NCI-H1105 treated with DMSO at 0.1 percent for 48 hours (cell line): ENCODE data around the gene FGF5.
"Not testable (repeated sequence)": the region's sequence is repeated elsewhere in the genome, so short reads cannot be mapped to it uniquely, and the experiment has no call there.

Source experiments
- DNase-seq: peaks from one replicate; lab custom pipeline; 2025; lab: John Stamatoyannopoulos, UW

Gene FGF5

DNA sequence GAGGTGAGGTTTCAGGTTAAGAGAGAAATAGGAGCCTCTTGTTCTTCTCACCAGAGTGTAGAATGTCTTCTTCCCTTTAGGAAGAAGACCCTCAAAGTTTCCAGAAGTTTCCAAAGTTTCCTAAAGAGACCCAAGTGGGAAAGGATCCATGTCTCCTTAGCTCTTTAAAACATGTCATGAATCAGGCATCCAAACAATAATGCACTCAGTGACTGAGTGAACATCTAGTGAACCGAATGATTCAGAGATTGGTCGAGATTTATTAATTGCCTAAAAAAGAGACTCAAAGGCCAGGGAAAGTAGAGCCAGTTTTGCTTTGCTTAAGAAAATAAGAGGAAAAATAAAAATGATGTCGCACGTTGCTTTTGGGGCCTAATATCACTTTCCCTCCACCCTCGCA is 29.4 kb downstream of the FGF5 start:
- DNase-seq: no peak

DNA sequence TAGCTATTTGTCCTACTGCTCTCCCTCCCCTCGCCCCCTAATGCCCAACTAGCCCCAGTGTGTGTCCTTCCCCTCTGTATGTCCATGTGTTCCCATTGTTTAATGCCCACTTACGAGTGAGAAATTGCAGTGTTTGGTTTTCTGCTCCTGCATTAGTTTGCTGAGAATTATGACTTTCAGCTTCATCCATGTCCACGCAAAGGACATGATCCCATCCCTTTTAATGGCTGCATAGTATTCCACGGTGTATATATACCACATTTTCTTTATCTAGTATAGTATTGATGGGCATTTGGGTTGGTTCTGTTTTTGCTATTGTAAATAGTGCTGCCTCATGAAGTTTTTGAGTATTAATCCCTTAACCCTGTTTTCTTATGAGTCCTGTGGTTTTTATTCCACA is 35.4 kb downstream of the FGF5 start:
- DNase-seq: no peak

DNA sequence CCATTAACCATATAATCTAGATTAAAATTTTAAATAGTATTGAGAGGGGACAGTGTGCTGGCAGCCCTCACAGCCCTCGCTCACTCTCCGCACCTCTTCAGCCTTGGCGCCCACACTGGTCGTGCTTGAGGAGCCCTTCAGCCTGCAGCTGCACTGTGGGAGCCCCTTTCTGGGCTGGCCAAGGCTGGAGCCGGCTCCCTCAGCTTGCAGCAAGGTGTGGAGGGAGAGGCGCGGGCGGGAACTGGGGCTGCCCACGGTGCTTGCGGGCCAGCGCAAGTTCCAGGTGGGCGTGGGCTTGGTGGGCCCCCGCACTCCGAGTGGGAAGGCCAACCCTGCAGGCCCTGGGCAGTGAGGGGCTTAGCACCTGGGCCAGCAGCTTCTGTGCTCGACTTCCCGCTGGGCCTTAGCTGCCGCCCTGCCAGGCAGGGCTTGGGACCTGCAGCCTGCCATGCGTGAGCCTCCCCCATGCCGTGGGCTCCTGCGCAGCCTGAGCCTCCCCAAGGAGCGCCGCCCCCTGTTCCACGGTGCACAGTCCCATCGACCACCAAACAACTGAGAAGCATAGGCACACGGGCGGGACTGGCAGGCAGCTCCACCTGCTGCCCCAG is 36.3 kb downstream of the FGF5 start:
- DNase-seq: no peak

DNA sequence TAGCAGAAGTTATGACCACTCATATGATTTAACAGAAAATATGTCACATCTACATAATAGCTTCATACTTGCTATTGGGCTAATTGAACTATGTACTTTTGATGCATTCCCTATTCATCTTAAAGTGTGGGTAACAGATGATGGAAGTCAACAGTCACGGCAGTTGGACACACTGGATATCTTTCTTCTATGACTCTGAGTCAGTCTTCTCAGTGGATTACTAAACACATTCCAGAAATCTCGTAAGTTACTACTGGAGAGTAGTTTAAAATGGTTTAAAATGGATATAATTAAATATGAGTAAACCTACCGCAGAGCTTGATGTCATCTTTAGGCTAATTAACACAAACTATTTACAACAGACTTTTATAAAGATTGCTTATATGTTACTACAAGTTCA is 39.0 kb downstream of the FGF5 start:
- no peak for DNase-seq

DNA sequence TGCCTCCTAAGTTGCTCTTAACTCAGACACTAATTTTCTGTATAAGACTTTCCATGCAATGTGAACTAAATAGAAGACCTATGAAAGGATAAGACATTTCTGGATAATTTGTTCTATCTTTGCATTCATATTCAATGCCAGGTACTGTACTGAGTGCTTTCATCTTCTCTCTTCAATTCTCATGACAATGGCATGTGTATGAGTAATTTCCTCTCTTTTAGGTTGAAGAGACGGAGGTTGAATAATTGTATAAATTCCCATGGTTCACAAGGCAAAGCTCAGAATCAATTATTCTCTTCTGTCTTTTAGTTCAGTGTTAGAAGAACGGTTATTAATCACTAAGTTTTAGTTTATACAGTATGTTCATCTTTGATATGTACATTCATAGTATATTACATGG is 39.8 kb downstream of the FGF5 start:
- DNase-seq: no peak

DNA sequence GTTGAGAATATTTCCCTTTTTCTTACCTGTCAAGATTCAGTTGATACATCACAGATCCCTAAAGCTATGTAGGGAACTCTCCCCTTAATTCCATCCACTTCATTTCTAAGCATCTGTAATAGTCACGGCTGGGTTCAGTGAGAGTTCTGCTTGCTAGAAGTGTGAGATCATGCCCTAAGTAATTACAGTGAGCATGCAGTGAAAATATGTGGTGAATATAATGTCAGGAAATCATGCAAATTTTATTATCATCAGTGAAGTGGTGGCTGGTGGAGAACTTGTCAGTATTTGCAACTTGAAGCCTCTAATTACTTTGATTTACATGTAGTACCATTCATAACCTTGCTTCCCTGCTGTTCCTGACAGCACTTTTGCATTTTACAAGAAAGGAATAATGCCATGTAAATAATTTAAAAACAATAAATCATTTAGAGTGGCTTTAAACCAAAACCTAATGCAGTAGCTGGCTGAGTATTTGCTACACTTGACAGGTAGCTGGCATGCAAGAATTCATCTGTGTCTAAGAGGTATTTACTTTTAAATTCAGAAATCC is 40.8 kb downstream of the FGF5 start:
- peak; percentile 86 for DNase-seq

DNA sequence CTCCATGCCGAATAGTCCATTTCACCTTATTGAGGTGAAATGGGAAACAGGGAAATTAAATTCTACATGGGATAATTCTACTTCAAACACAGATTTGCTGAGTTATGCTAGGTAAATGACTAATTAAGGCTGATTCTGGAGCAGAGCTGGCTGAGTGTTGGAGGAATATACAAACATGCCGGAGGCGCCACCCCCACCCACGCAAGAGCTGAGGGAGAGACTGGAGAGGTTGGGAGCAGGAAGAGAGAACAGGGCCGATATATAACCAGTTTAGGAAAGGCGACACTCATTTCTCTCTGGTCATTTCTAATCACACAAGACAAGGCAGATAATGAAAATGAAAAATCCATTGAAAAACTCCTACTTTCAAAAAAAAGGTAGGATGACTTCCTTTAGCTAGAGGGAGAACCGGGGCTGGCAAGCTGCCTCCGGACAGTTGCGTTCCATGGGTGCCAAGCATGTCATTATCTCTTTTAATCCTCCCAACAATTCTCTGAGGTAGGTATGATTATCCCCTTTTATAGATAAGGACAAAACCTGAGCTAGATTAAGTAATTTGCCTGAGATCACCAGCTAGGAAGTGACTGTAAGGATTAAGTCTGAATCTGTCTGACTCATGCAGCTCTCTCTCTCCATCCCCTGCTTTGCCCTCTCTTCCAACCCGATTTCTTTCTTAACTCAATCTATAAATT is 41.5 kb downstream of the FGF5 start:
- peak; percentile 78 for DNase-seq

DNA sequence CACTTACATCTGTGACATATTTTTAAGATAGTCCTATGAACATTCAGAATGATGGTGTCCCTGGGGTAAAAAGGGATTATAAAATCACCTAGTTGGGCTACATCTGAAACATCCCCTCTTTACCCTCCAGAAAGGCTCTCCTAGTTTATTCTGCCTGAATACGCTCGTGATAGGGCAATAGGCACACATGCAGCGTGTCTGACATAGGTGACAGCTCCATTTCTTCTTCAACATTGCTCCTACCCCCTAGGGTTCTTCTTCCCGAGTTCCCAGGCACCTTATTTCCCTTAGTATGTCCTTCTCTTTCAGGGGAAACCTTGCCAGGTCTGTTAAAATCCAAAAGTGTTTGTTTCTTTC is 42.0 kb downstream of the FGF5 start:
- no peak for DNase-seq

DNA sequence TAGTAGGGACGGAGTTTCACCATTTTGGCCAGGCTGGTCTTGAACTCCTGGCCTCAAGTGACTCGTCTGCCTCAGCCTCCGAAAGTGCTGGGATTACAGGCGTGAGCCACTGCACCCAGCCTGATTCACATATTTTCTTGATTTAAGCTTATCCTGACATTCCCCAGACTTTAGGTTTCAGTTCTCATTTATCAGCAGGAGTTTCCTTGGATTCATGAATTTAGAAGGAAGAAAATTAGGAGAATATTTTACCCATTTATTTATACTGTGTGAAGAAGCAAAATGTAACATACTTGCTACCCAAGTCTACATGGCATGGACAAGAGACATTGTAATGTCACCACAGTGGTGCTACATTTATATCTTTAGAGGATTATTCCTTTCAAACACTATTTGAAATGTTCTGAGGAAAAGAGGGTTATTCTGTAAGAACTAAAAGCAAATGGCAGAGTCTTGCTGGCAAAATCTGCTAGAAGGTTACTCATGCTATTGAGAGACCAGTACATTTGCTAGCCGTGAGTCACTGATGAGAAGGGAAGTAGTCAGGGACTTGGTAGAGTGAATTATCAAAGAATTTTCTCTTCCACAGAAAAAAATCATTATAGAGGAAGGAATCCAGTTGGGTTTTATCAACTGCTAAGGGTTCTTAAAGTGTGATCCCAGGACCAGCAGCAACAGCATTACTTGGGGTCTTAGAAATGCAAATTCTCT is 43.0 kb downstream of the FGF5 start:
- DNase-seq: no peak

DNA sequence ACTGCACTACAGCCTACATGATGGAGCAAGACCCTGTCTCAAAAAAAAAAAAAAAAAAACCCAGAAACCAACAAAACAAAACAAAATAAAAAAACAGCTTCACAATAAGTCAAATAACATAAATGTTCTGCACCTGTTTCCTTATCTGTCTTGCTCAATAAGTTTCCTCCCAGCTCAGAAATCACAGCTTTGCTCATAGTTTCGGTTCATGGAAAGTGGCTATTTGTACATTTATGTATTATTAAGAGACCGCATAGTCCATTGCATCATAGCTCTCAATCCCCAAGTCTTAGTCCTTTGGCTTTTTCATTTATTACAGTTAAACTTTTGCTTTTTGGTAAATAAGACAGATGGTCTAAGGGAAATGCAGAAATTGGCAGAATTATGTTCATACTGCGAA is 44.7 kb downstream of the FGF5 start:
- no peak for DNase-seq

DNA sequence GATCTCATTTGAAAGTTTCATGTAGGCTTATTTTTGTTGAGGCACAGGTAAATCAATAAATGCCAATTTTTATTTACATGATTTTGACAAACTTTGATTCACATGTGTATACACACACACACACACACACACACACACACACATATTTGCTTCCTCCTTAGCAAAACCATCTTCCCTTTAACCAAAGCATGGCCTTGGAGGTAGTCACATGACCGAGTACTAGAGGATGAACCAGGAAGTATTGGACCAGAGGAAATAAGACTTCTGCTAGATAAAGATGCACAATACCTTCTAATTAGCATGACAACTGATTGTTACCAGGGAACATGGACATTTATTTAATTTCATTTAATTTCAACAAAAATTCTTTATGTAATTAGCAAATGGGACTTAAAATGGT is 45.7 kb downstream of the FGF5 start:
- no peak for DNase-seq

DNA sequence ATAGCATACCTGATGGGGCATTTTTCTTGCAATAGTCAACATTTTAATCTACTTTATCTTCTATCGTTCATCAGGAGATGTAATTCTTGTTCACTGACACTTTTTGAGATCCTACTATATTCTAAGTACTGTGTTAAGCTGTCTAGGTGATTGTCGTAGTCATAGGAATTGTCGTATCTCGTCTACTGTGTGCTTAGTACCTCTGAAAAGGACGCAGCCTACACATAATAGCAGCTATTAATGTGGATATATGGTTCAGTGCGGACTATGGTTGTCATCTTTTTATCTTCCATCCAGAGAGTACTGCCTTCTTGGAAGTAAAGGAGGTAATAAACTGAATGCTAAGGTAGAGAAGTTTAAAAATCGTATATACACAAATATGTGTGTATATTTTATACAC is 47.2 kb downstream of the FGF5 start:
- no peak for DNase-seq

DNA sequence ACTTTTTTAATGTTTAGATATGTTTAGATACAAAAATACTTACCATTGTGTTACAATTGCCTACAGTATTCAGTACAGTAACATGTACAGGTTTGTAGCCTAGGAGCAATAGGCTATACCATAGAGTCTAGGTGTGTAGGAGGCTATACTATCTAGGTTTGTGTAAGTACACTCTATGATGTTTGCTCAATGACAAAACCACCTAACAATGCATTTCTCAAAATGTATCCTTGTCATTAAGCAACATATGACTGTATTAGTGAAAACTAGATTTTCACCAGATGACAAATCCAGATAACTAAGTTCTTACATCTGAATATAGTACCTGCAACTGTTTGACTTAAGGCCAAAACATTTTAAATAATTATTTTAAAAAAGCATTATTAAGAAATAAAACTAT is 49.4 kb downstream of the FGF5 start:
- DNase-seq: not testable (repeated sequence)

DNA sequence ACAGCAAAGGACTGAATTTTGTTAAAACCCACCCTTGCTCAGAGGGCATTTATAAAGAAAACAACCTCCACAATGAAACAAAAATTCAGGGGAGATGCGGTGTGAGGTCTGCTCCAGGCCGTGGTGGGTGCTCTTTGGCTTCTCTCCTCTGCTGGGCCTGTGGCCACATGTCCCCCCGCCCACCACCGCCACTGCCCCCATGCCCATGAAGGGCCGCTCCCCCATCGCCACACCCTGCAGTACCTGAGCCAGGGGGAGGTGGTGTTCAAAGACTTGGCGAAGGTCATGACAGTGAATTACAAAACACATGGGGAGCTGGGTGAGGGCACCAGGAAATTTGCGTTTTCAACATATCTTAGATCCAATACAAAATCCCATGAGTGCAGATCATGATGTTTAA is 54.9 kb downstream of the FGF5 start:
- no peak for DNase-seq

DNA sequence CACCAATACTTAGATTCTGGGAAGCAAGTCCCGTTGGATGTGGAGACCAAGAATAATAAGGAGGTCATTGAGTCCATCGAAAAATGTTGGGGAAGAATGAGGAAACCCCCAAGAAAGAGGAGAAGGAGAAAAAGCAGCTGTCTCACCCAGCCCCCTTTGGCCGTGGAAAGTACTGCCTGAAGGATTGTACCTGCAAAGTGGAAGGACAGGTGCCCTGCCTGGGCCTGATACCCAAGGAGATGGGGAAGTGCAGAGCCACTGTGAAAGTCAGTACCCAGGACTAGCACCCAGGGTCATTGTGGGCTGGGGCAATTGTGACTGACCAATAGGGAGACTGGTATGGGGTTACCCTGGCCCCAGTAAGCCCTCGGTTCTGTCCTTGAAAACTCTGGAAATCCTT is 55.3 kb downstream of the FGF5 start:
- DNase-seq: no peak

DNA sequence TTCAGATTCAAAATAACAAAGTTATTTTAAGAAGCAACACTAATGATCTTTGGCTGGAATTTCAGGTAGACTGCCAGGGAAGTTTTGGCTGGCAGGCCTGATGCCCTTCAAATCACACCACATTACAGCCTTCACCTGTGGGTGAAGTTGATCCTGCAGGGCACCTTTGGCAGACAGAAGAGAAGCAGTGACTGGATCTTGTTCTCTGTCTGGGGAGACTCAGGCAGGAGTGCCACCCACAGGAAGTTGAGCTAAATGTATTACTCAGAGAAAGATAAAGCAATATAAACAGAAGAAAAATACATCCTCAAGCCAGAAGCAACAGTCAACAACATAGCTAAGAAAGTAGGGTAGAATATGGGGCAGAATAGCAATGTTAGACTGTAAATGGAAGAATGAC is 56.3 kb downstream of the FGF5 start:
- DNase-seq: peak; percentile 11

DNA sequence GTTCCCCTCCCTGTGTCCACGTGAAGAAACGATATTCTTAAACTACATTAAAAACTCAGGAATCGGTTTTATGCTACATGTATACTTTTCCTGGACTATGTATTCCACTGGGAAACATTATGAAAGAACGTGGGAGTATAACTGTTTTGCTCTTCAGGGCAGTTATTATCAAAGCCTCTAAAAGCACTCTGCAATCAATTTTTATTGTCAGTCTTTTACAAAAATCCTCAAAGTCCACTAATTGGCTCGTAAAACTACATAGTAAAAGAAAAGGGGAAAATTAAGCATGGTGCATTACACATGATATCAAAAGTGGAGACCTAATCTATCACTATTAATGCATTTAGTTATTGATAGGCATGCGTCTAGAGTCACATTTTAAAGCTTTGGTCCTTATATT is 57.7 kb downstream of the FGF5 start:
- no peak for DNase-seq

DNA sequence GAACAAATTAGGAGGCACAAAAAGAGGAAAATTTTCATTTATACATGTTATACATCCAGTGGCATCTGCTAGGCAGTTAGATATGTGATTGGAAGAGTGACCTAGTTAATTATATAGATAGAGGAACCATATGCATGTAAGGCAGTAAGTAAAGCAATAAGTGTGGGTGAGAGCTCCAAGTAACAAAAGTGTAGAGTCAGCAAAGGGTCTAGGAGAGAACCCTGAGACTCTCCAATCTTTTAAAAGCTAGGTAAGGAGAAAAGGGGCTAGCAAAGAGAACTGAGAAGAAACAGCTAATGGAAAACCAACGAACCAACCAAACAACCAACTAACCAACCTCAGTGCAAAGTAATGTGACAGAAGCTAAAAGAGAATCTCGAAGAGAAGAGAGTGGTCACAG is 65.2 kb downstream of the FGF5 start:
- DNase-seq: no peak

DNA sequence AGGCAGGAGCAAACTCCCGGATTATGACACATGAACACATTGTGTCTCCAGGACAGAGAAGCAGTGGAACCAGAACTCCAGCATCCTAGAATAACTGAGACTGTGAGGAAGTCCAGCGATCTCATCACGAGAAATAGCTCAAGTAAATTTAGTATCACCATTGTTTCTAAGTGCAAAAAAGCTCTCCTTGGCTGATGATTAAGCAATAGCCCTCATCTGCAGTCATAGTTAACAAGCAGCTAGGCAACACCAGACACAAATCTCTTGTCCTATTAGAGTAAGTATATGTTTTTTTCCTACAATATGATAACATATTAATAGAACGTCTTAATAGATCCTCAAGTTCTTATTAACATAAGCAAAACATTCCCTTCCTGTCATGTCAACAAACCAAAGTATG is 66.7 kb downstream of the FGF5 start:
- DNase-seq: no peak

DNA sequence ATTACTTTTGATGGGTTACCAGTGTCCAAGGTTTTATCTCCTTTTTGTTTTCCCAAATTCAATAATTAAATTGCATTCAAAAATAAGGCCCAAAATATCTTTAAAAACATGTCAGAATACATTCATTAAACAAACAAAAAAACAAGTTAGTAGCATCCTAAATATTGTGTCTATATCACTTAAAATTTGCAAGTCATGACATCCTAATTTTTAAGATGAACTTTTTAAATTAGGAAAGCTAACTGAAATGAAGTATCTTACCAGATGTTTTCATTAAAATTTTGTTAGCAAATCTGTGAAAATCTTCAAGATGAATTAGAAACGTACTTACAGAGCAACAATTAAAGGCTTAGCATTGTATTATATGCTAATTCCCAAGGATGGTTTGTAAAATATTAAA is 68.1 kb downstream of the FGF5 start:
- DNase-seq: no peak

DNA sequence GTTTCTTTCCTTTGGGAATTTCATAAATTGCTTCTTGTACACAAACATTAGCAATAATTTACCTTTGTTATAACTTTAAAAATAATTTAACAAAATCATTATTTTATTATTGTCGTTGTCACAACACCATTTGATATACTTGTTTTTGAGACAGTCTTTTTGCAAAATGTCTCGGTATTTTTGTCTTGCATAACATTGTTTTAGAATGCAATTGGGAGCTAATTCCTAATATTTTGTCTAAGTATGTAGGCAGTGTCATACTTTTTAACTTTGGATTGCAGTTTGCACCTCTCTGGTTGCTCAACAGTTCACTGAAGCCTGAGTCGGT is 68.7 kb downstream of the FGF5 start:
- DNase-seq: no peak

DNA sequence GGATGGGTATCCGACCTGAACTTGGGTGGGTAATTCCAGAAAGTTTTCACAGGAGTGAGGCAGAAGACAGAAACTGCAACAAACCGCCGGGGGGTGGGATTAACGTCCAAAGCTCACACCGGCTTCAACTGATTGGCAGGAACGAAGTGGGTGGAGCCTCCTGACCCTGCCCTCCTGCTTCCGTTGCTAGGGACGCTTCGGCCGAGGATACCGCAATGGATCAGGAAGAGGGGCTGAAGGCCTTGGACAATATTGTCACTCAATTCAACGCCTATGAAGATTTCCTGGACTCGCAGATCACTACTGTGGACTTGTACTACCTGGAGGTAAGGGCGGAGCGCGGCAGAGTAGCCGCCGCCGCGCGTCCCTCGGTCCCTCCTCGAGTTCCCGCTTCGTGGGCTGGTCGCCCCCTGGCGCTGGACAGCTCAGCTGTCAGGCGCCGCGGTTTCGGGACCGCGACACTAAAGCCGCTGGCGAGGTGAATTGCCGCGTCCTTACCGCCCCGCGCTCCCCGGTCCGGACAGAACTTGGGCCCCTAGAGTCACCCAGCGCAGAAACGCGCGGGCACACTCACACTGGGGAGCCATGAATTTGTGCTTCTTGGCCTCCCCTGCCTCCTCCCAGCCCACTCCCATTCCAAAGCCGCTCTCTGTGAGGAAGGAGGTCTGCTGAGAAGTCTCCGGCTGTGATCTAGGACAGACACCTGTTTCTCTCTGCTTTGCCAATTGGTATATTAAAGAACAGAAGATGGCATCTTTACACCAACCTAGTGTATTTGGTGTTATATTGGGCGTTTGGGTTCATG is 69.3 kb downstream of the FGF5 start, which contains the start of gene CFAP299:
TSS of gene CFAP299 (plus strand) at position 177 of the 805 bp plus-strand sequence.
- DNase-seq: peak; percentile 75

DNA sequence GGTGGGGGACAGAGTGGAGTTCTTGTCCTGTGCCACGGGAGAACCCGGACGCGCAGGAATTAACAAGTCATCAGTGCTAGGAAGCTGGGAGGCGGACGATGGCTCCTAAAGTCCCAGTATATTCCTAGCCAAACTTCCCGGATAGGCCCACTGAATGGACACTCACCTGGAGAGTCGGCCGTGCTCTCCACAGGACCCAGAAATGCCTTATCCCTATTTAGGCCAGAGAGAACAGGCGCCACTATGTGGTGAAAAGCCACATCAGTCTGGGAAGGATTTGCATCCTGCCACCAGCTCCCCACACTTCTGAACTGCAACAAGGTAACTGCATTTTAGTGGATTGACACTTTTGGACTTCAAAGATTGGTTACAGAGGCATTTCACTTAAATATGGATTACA is 70.1 kb downstream of the FGF5 start:
- DNase-seq: peak; percentile 39
